Lower leg skin (tissue), 4 donors: Measurements from ENCODE around the gene SYCP3. TPM values are rescaled to one million over a fixed set of nuclear protein-coding genes. Genes with fewer than 3 reads are reported as not detected.

Experiments used
- DNase-seq, 2 donors: peaks; one replicate each; pipeline ENCODE4 v3.0.0-alpha.2; 2019; ENCODE audit warnings: low spot score in 2 of 2
- H3K4me3 ChIP-seq: fragments of 200-600 bp; sonication (generic); 2 replicates; pipeline ENCODE4 v1.5.1; 2017; ENCODE audit warnings: mild to moderate bottlenecking, low read depth; ENCODE audit not compliant: poor library complexity, severe bottlenecking
- POLR2A ChIP-seq, 2 donors: fragments of 450-650 bp; IDR thresholded peaks; one replicate each; pipeline ENCODE4 v1.6.1; 2016 to 2017; ENCODE audit warnings: antibody characterized with exemption in 2 of 2, mild to moderate bottlenecking in 1 of 2, moderate library complexity in 1 of 2
- WGBS, 2 donors: methylation state at CpG; one replicate each; pipeline ENCODE4 v1.1.5; 2018; 5-methylcytosine and 5-hydroxymethylcytosine counted together
- intact Hi-C: fragments of 100-400 bp; cut with DNase I; formaldehyde crosslinking; loops from one replicate; pipeline ENCODE4 v1.15.0; 2023; ENCODE audit warnings: low total_unique reads
- total RNA-seq, 4 donors: library from RNA; depleted of rRNA; stranded (reverse); fragments of >200 nt; gene quantifications; one replicate each; pipeline ENCODE4 v1.1.0, GENCODE V29; 2016
- TF ChIP-seq, protein P1 (sequence below), 3 donors: fragments of 450-650 bp; IDR thresholded peaks; one replicate each; pipeline ENCODE4 v1.5.1; 2016; ENCODE audit warnings: antibody characterized with exemption in 3 of 3, mild to moderate bottlenecking in 3 of 3, moderate library complexity in 2 of 3

SYCP3 gene
- total RNA-seq, 4 donors from 2014 or later: 0.58 TPM; not detected in 3

- no peak for DNase-seq
- H3K4me3 ChIP-seq: no peak overlapping the region
- WGBS, 2 donors: 93 to 100% methylated on average over 1 of the region's 1 CpG
- intact Hi-C loops: no loop called here
- TF ChIP-seq, protein P1, sequence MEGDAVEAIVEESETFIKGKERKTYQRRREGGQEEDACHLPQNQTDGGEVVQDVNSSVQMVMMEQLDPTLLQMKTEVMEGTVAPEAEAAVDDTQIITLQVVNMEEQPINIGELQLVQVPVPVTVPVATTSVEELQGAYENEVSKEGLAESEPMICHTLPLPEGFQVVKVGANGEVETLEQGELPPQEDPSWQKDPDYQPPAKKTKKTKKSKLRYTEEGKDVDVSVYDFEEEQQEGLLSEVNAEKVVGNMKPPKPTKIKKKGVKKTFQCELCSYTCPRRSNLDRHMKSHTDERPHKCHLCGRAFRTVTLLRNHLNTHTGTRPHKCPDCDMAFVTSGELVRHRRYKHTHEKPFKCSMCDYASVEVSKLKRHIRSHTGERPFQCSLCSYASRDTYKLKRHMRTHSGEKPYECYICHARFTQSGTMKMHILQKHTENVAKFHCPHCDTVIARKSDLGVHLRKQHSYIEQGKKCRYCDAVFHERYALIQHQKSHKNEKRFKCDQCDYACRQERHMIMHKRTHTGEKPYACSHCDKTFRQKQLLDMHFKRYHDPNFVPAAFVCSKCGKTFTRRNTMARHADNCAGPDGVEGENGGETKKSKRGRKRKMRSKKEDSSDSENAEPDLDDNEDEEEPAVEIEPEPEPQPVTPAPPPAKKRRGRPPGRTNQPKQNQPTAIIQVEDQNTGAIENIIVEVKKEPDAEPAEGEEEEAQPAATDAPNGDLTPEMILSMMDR (IDR thresholded peaks at IDR 0.05): no peak
- no peak for TF ChIP-seq POLR2A (IDR thresholded peaks at IDR 0.05)
These were observed 6.9 kb downstream of the SYCP3 start for GRCh38 chr12:101732318-101732717.

- intact Hi-C loops: no loop called here
- H3K4me3 ChIP-seq: no peak overlapping the region
- no peak for TF ChIP-seq POLR2A (IDR thresholded peaks at IDR 0.05)
- TF ChIP-seq, protein P1 (IDR thresholded peaks at IDR 0.05): no peak
- no peak for DNase-seq
These were observed 9.4 kb downstream of the SYCP3 start for GRCh38 chr12:101729842-101730241.

DNA sequence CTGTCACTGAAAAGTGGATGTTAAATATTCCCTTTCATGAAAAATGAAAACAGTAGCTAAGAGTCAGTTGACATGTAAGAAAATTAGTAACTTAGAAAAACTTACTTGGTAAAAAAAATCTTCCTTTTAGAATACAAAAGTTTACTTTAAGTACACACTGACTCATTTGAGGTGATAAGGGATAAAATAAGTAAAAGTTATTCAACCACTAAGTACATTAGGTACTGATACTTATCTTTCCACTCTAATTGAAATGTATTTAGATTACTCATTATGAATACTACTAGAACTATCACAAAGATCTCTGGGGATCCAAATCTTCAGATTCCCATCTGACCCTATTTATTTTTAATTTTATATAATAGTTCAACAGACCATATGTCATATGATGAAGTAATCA, 12.2 kb downstream of the SYCP3 start:
- intact Hi-C loops: no loop called here
- H3K4me3 ChIP-seq: no peak overlapping the region
- no peak for DNase-seq
- no peak for TF ChIP-seq POLR2A (IDR thresholded peaks at IDR 0.05)
- TF ChIP-seq, protein P1 (IDR thresholded peaks at IDR 0.05): no peak

- no peak for TF ChIP-seq POLR2A (IDR thresholded peaks at IDR 0.05)
- TF ChIP-seq, protein P1 (IDR thresholded peaks at IDR 0.05): no peak
- intact Hi-C loops: no loop called here
- DNase-seq: no peak
- 97 to 100% methylated on average over 4 of the region's 4 CpGs for WGBS, 2 donors
- no peak overlapping the region for H3K4me3 ChIP-seq
These were observed 16.9 kb downstream of the SYCP3 start for GRCh38 chr12:101722392-101722791.

GRCh38 chr12:101720118-101720517, 19.1 kb downstream of the SYCP3 start:
- intact Hi-C loops: no loop called here
- no peak overlapping the region for H3K4me3 ChIP-seq
- TF ChIP-seq, protein P1 (IDR thresholded peaks at IDR 0.05): no peak
- TF ChIP-seq POLR2A (IDR thresholded peaks at IDR 0.05): no peak
- DNase-seq: no peak

- H3K4me3 ChIP-seq: no peak overlapping the region
- TF ChIP-seq, protein P1 (IDR thresholded peaks at IDR 0.05): no peak
- TF ChIP-seq POLR2A (IDR thresholded peaks at IDR 0.05): no peak
- intact Hi-C loops: no loop called here
- no peak for DNase-seq
These were observed 19.7 kb downstream of the SYCP3 start for GRCh38 chr12:101719566-101719965.
